Mucosa of stomach (tissue), 1 donor: ENCODE data around the gene YY1.
"Not testable (repeated sequence)": the region's sequence is repeated elsewhere in the genome, so short reads cannot be mapped to it uniquely, and the experiment has no call there.

ENCODE experiments used
- H3K27me3 ChIP-seq: one replicate; pipeline ENCODE4 v1.7.0; 2013; ENCODE audit warnings: mild to moderate bottlenecking, low read length; ENCODE audit not compliant: control insufficient read depth, insufficient read depth
- H3K36me3 ChIP-seq: one replicate; pipeline ENCODE4 v1.7.0; 2013; ENCODE audit warnings: low read length; ENCODE audit not compliant: control insufficient read depth, insufficient read depth
- H3K4me1 ChIP-seq: one replicate; pipeline ENCODE4 v1.7.0; 2013; ENCODE audit warnings: mild to moderate bottlenecking, low read length; ENCODE audit not compliant: control insufficient read depth, insufficient read depth
- H3K4me3 ChIP-seq: one replicate; pipeline ENCODE4 v1.7.0; 2013; ENCODE audit warnings: low read length
- H3K9ac ChIP-seq: one replicate; pipeline ENCODE4 v1.7.0; 2013; ENCODE audit warnings: mild to moderate bottlenecking, low read length, moderate library complexity
- H3K9me3 ChIP-seq: one replicate; pipeline ENCODE4 v1.7.0; 2013; ENCODE audit warnings: mild to moderate bottlenecking, low read length, moderate library complexity; ENCODE audit not compliant: control insufficient read depth
- donor health status: Pancreatic carcinoma.

YY1 gene

DNA sequence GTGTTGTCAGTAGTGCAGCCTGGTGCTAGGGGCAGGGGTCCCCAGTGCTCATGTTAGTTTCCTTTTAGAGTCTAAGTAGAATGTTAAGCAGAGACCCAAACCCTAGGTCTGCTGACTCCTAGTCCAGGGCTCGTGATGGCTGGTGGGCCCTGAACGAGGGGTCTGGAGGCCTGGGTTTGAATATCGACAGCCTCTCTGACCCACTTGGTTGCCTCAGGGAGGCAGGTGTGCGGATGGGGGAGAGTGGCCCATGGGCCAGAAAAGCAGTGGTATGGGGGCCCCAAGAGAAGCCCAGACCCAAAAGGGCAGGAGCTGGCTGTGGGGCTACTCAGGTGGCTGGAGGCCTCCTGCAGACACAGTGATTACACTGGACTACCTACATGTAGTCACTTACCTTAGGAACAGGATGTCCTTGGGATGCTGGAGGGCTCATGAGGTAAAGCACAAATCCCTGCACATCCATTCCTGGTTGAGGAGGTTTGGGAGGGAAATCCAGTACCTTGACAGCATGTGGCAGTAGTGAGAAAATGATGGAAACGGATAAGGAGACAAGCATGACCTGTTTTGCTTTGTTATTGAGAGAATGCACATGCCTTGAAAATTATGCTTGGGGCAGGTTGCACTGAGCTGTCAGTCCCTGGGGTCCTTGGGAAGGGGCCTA lies 69.0 kb downstream of the YY1 start:
- peaks cover 34% of the 10 kb centered on the region for H3K4me1 ChIP-seq
- H3K9ac ChIP-seq, result peak overlapping the region; percentile 75
- peak overlapping the region; percentile 55 for H3K4me3 ChIP-seq
- no peaks in the 10 kb centered on the region for H3K9me3 ChIP-seq
- H3K27me3 ChIP-seq, result peaks cover 11% of the 10 kb centered on the region
- no peaks in the 10 kb centered on the region for H3K36me3 ChIP-seq

DNA sequence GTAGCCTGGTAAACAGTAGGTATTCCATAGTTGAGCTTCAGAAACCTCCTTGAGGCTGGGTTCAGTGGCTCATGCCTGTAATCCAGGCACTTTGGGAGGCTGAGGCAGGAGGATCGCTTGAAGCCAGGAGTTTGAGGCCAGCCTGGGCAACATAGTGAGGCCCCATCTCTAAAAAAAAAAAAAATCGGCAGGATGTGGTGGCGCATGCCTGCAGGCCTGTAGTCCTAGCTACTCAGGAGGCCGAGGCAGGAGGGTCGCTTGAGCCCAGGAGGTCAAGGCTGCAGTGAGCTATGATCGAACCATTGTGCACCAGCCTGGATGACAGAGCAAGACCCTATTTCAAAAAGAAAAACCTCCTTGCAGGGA lies 69.5 kb downstream of the YY1 start:
- H3K4me1 ChIP-seq, result peaks cover 29% of the 10 kb centered on the region
- not testable (repeated sequence) for H3K4me3 ChIP-seq, H3K36me3 ChIP-seq, H3K9ac ChIP-seq, H3K9me3 ChIP-seq
- peaks cover 14% of the 10 kb centered on the region for H3K27me3 ChIP-seq

DNA sequence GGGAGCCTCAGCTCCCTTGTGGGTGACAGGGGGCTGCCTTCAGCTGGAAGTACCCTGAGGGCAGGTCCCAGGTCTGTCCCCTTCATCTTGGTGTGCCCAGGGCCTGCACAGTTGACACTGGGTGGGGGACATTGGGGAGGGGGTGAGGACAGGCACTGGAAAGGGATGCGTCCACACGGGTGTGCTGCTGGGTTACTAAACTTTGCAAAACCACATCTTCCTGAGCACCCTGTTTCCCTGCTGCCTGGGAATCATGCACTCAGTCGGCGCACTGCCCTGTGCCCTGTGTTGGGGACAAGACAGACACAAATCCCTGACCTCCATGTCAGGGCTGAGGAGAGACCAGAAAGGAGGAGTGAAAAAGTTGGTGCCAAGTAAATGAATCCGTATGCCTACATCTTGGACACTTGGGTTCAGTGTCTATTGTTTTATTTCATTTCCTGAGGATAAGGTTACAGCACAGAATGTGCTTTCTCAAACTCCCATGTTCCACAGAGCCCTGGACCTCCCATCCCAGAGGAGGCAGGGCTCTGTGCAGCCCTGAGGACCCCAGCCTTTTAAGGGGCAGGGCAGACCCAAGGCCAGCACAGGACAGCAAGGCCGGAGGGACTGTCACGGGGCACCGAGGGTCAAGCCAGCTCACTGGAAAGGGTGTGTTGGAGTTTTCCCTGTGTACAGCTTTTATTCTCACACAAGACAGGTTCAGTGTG lies 70.2 kb downstream of the YY1 start:
- H3K27me3 ChIP-seq, result peaks cover 14% of the 10 kb centered on the region
- no peak overlapping the region for H3K9ac ChIP-seq
- H3K4me3 ChIP-seq, result no peak overlapping the region
- H3K4me1 ChIP-seq, result peaks cover 25% of the 10 kb centered on the region
- H3K36me3 ChIP-seq, result no peaks in the 10 kb centered on the region
- H3K9me3 ChIP-seq, result no peaks in the 10 kb centered on the region

DNA sequence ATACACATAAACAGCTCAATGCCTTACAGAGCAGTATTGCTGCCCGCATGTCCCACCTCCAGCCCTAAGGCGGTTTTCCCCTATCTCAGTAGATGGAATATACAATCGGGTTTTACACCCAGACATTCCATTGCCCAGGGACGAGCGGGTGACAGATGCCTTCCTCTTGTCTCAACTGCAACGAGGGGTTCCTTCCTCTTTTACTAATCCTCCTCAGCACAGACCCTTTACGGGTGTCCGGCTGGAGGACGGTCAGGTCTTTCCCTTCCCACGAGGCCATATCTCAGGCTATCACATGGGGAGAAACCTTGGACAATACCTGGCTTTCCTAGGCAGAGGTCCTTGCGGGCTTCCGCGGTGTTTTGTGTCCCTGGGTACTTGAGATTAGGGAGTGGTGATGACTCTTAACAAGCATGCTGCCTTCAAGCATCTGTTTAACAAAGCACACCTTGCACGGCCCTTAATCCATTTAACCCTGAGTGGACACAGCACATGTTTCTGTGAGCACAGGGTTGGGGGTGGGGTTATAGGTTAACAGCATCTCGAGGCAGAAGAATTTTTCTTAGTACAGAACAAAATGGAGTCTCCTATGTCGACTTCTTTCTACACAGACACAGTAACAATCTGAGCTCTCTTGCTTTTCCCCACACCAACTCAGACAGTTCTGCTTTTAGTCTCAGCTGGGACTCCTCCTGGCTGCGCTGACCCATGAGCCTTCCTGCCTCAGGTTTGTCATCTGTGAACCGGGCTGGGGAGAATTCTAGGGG lies 73.3 kb downstream of the YY1 start:
- H3K9me3 ChIP-seq, H3K4me3 ChIP-seq, H3K36me3 ChIP-seq, H3K9ac ChIP-seq: not testable (repeated sequence)
- H3K27me3 ChIP-seq, result peaks cover 14% of the 10 kb centered on the region
- H3K4me1 ChIP-seq, result peaks cover 11% of the 10 kb centered on the region

DNA sequence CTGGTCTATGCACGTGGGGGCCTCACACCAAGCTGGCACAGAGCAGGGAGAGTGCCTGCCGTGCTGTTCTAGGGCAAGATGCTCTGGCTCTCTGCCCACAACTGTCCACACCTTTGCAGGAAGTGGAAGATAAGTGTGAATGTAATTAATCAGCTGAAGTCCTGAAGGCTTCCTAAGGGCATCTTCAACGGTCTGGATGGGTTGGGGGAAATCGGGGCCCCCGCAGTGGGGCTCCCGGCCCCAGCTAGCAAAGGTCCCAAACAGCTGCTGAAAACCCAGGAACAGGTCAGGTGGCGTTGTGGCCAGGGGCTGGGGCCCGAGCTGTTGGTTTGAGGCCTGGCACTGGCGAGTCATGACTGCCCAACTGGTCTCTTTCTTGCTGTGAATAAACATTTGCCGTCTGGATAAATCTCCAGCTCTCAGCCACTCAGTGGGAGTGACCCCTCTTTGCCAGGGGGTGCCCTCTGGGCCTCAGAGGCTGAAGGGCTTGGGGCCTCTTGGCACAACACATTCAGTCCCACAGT lies 74.0 kb downstream of the YY1 start:
- no peak overlapping the region for H3K9ac ChIP-seq
- no peaks in the 10 kb centered on the region for H3K9me3 ChIP-seq
- no peaks in the 10 kb centered on the region for H3K36me3 ChIP-seq
- no peak overlapping the region for H3K4me3 ChIP-seq
- H3K27me3 ChIP-seq, result peaks cover 14% of the 10 kb centered on the region
- peaks cover 5% of the 10 kb centered on the region for H3K4me1 ChIP-seq

DNA sequence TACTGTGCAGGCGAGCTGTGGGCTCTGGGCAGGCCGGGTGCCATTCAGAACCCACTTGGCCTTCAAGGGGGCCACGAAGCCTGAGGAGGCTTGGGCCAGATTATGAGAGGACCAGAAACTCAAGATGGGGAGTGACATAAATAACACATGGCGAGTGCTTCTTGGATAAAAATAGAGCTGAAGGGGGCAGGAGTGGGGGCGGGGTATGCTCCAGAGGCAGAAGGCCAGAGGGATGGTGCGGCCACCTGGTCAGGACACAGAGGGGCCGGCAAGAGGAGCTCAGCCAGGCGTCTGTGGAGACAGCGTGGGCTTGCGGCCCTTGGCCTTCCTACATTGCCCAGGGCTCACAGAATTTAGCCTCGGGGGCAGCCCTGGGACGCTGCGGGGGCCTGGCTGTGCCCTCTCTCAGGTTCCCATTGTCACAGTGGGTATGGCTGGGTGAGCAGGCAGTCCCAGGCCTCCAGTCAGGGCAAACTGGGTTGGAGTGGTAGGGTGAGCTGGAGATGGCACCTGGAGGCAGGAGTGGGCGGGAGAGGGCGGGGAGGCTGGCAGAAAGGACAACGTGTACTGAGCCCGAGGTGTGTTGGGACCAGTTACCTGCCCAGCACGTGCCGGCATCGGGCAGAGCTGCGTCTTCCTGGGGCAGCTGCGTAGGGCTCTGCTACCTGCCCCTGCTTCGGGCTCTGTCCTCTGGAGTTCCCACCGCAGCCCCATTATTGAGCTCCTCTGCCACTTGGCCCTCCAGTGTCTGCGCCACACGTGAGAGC lies 74.7 kb downstream of the YY1 start:
- H3K36me3 ChIP-seq, result no peaks in the 10 kb centered on the region
- H3K4me1 ChIP-seq, result peaks cover 6% of the 10 kb centered on the region
- H3K9me3 ChIP-seq, result no peaks in the 10 kb centered on the region
- H3K4me3 ChIP-seq, result no peak overlapping the region
- H3K27me3 ChIP-seq, result peaks cover 14% of the 10 kb centered on the region
- H3K9ac ChIP-seq, result no peak overlapping the region

DNA sequence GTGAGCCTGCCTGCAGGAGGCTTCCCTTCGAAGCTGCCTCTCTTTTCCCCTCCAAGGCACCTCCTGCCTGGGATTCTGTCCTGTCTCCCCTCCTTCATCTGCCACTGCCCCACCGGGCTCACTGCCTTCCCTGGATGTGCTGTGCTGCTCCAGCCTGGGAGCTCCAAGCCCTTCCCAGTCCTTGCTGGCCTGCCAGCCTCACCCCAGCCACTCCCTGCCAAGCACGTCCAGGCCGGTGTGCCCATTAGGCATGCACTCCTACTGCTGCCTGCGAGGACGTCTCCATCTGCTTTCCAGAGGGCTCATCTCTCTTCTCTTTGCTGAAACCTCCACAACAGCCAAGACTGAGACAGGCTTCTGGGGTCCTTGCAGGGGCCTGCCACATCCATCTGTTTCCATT lies 75.8 kb downstream of the YY1 start:
- Histone ChIP-seq H3K4me3 (no peak overlapping the region), H3K4me1 (peaks cover 6% of the 10 kb centered on the region), H3K36me3 (no peaks in the 10 kb centered on the region), H3K27me3 (peaks cover 14% of the 10 kb centered on the region), H3K9ac (no peak overlapping the region), H3K9me3 (no peaks in the 10 kb centered on the region)

DNA sequence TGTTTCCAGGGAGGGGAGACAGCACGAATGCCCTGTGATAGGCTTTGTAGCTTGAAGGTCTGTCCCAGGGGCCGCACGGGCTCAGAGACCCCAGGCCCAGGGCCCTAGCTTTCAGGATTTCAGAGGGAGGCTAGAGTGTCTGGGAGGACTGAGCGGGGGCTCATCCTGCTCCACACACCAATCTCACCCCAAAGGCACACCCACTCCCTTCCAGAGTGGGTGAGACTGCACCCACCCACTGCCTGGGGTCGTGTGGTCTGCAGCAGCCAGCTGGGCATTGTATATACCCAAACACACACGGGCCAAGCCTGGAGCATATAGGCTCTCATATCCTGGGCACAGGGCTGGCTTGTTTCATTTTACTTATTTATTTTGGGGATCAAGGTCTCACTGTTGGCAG lies 78.4 kb downstream of the YY1 start:
- no peak overlapping the region for H3K4me3 ChIP-seq
- H3K9me3 ChIP-seq, result no peaks in the 10 kb centered on the region
- H3K9ac ChIP-seq, result no peak overlapping the region
- peaks cover 6% of the 10 kb centered on the region for H3K27me3 ChIP-seq
- peaks cover 6% of the 10 kb centered on the region for H3K4me1 ChIP-seq
- no peaks in the 10 kb centered on the region for H3K36me3 ChIP-seq

DNA sequence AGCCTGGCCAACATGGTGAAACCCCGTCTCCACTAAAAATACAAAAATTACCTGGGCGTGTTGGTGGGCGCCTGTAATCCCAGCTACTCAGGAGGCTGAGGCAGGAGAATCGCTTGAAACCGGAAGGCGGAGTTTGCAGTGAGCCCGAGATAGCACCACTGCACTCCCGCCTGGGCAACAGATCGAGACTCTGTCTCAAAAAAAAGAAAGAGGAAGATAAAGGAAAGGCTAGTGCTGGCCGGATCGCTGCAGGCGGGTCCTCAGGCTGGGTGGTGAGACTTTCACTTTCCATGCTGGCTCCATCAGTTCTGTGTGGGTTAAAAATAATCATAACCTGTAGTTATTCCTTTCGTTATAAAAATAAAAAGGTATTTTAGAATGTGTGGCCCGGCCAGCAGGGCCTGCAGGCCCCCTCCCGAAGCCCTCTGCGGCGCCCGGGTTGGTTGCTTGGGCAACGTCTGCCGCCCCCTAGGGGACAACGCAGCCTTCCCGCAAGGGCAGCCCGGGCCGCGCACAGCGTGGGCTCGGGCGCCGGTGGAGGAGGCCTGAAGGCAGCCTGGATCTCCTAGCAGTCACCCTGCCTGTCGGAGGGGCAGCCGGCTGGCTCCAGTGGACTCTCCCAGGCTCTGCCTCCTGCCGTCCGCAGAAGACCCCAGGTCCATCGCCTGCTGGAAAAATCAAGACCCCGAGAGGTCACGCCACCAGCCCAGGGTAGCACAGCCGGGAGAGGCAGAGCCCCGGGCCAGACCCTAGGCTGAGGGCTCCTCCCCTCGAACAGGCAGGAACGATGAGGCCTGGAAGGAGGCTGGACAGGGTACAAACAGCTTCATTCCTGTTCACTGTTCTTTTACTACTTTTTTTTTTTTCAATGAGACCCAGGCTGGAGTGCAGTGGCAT lies 79.2 kb downstream of the YY1 start:
- H3K9me3 ChIP-seq, result no peaks in the 10 kb centered on the region
- H3K27me3 ChIP-seq, result no peaks in the 10 kb centered on the region
- no peaks in the 10 kb centered on the region for H3K36me3 ChIP-seq
- H3K9ac ChIP-seq, result peak overlapping the region; percentile 47
- peaks cover 6% of the 10 kb centered on the region for H3K4me1 ChIP-seq
- H3K4me3 ChIP-seq, result no peak overlapping the region

DNA sequence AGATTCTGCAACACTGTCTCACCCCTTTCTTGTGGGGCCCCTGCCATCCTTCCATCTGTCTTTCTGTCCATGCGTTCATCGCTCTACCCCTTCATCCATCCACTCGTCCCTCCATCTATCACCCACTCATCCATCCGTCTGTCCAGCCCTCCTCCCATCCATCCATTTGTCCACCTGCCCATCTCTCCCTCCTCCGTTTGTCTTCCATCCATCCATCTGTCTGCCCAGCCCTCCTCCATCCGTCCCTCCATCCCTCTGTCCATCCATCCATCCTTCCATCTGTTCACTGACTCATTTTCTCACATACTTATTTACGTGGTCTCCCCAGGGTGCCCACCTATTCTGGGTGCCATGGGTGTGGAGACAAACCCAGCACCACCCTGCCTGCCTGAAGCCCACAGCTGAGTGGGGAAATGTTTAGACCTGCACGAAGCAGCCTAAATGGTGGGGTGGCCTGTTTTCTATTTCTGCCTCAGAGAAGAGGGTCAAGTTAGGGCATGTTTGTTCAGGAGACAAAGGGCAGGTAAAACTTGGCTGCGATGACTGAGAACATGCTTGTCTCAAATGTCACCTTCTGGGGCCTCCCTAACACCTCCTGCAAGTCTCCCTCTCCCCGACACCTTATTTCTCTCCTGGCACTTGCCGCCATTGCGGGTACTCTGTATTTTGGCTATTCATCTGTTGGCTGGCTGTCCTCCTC lies 81.4 kb downstream of the YY1 start:
- H3K27me3 ChIP-seq, result no peaks in the 10 kb centered on the region
- H3K36me3 ChIP-seq, result no peaks in the 10 kb centered on the region
- no peak overlapping the region for H3K4me3 ChIP-seq
- no peaks in the 10 kb centered on the region for H3K9me3 ChIP-seq
- peaks cover 6% of the 10 kb centered on the region for H3K4me1 ChIP-seq
- H3K9ac ChIP-seq, result no peak overlapping the region
